Measurements from ENCODE around the gene RGS3. TPM values are rescaled to one million over a fixed set of nuclear protein-coding genes. Genes with fewer than 3 reads are reported as not detected.
"Not testable (repeated sequence)": the region's sequence is repeated elsewhere in the genome, so short reads cannot be mapped to it uniquely, and the experiment has no call there.

RGS3 gene
- total RNA-seq, 1 donor from 2014 or later: 138 TPM

DNA sequence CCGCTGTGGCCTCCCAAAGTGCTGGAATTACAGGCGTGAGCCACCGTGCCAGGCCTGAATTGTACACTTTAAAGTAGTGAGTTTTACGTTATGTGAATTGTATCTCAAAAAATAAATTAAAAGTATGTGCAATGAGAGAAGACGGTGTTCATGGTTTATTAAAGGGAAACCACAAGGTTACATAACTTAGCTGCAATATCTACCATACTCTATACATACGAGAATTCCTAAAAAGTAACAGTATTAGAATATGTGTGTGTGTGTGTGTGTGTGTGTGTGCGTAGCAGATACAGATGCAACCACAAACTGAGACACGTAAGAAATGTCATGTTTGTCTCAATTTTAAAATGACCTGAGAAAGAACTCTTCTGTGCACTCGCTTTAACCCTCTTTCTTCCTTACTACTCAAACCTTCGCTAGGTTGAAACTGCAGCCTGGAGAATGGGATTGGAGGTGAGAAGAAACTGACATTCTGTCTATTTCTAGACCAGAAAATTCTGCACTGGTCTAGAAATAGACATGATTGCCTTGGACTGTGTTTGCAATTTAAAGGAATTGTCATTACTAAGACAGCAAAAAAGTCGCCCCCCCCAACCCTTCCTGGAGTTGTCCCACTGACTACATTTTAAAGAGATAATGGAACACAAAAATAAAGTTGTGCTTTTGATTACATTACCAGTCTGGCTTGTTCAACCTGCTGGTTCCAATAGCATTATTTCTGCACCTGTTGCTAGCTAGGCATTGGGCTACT lies 167.0 kb downstream of the RGS3 start:
- intact Hi-C loops (cut with DNase I): no loop called here
- no peak for DNase-seq
- no peak for ATAC-seq (ENCODE audit: poor library complexity)

DNA sequence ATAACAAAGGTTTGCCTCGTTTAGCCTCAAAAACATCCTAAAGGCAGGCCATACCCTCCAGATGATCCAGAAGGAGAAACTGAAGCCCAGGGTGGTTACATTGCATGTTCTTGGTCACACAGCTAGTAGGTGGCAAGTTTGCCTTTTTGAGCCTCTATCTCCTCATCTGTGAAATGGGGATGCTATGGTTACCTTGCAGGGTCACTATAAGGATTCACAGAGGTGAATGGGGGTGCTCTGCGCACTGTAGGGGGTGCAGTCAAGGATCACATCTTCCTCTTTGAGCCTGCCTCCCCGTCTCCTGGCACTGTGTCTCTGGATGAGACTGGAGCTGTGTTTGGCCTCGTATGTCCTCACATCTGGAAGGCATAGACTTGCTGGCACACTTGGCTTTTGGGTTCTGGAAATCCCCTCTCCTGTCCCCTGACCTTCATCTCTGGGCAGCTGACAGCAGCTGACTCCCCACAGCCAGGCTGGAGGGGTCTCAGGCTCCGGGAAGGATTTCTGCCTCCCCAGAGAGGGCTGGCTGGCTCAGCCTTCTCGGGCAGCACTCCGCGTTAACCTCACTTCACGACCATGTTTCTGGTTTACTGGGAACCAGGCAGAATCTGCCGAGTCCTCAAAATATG lies 167.7 kb downstream of the RGS3 start:
- ATAC-seq (ENCODE audit: poor library complexity) (no peak), DNase-seq (no peak)
- intact Hi-C loops (cut with DNase I): no loop called here

GRCh38 chr9:113631871-113632665 lies 168.5 kb downstream of the RGS3 start:
- DNase-seq: no peak
- intact Hi-C loops (cut with DNase I): no loop called here
- no peak for ATAC-seq (ENCODE audit: poor library complexity)

- intact Hi-C loops (cut with DNase I): no loop called here
- no peak for ATAC-seq (ENCODE audit: poor library complexity)
Observed at GRCh38 chr9:113632776-113633590, 169.5 kb downstream of the RGS3 start.

GRCh38 chr9:113633782-113634595 lies 170.5 kb downstream of the RGS3 start:
- intact Hi-C loops (cut with DNase I): no loop called here
- ATAC-seq (ENCODE audit: poor library complexity) (no peak), DNase-seq (no peak)

More at GRCh38 chr9:113632776-113633590, 169.5 kb downstream of the RGS3 start:
- DNase-seq: no peak

DNA sequence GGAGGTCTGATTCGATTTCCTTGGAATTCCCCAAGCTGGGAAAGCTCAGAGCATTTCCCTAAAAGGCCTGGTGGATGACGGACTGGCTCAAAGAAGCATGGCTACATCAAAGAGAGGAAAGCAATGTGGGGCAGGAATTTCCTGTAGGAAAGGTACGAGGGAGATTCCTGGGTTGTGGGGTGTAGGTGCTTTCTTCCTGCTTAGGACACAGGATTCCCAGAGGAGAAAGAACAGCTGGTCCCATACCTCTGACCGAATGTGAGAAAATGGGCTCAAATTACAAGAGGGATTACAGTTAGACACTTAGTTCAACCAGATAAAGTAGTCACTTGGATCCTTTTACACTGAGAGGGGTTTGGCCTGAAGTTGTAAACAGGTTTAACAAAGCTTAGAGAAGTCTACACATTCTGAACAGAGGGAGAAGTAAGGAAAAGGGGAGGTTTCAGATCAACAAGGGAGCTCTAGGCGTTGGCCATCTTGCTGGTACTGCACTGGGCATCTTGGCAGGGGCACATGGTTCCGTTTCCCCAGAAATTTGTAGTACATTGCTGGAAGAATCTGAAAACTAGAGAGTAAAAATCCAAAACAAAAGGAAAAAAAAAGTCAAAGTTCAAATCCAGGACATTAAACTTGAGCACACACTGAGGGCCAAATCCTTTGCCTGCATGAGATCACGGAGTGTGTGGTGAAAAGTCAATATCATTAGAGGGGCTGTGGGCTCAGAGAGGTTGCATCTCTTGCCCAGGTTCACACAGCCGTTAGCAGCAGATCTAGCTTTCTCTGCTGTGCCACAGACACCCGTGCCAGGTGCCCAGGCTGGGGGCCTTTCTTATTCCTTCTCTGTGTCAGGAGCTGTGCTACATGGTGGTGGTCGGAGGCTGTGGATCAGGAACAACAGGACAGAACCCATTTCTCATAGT lies 171.3 kb downstream of the RGS3 start:
- ATAC-seq (ENCODE audit: poor library complexity) (no peak), DNase-seq (no peak)
- intact Hi-C loops (cut with DNase I): no loop called here

GRCh38 chr9:113635586-113635985 lies 172.1 kb downstream of the RGS3 start:
- intact Hi-C loops (cut with DNase I): no loop called here
- no peak for DNase-seq

GRCh38 chr9:113636165-113636564 lies 172.6 kb downstream of the RGS3 start:
- intact Hi-C loops (cut with DNase I): no loop called here
- ATAC-seq (ENCODE audit: poor library complexity): no peak
- DNase-seq: no peak

More at GRCh38 chr9:113635586-113635985, 172.1 kb downstream of the RGS3 start:
- ATAC-seq (ENCODE audit: poor library complexity): no peak

- DNase-seq (no peak), ATAC-seq (ENCODE audit: poor library complexity) (no peak)
- intact Hi-C loops (cut with DNase I): no loop called here
Observed at GRCh38 chr9:113636693-113637092, 173.2 kb downstream of the RGS3 start.

- intact Hi-C loops (cut with DNase I): no loop called here
- ATAC-seq (ENCODE audit: poor library complexity) (no peak), DNase-seq (no peak)
Observed at GRCh38 chr9:113638490-113638889, 175.0 kb downstream of the RGS3 start.

- no peak for DNase-seq
- intact Hi-C loops (cut with DNase I): no loop called here
- no peak for ATAC-seq (ENCODE audit: poor library complexity)
Observed at GRCh38 chr9:113638897-113639296, 175.4 kb downstream of the RGS3 start.

GRCh38 chr9:113639411-113639970 lies 176.0 kb downstream of the RGS3 start:
- intact Hi-C loops (cut with DNase I); DNase-seq; ATAC-seq (ENCODE audit: poor library complexity): not testable (repeated sequence)

GRCh38 chr9:113640418-113640817 lies 176.9 kb downstream of the RGS3 start:
- DNase-seq: no peak
- intact Hi-C loops (cut with DNase I): no loop called here
- no peak for ATAC-seq (ENCODE audit: poor library complexity)

DNA sequence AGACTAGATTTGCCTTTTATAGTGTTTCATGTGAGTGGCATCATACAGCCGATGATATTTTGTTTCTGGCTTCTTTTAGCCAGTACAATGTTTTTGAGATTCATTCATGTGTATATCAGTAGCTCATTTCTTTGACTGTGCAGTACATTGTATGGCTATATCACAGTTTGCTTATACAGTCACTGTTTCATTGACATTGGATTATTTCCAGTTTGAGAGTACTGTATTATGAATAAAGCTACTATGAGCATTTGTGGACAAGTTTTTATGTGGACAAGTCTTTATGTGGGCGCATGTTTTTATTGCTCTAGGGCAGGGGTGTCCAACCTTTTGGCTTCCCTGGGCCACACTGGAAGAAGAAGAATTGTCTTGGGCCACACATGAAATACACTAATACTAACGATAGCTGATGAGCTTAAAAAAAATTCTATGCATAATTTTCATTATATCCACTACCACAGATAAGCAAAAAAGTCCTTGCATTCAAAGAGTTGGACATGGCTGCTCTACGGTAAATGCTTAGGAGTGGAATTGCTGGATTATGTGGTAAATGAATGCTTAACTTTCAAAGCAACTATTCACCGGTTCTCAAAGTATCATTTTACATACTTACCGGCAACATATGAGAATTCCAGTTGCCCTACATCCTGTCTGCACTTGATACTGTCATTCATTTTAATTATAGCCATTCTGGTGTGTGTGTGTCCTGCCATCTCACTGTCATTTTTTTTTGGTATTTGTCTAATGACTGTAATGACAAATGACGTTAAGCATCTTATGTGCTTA lies 177.8 kb downstream of the RGS3 start:
- intact Hi-C loops (cut with DNase I): no loop called here
- no peak for DNase-seq
- ATAC-seq (ENCODE audit: poor library complexity): no peak

DNA sequence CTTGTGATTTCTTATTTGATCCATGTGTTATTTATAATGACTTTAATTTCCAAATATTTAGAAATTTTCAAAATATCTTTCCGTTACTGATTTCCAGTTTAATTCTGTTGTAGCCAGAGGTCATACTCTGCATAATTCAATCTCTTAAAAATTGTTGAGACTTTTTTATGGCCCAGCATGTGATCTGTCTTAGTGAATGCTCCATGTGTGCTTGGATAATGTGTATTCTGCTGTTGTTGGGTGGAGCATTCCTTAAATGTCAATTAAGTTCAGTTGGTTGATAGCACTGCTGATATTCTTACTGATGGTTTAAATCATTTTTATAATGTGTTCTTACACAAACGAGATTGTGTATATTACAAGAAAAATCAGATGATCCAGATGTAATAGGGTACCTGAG lies 180.8 kb downstream of the RGS3 start:
- intact Hi-C loops (cut with DNase I): no loop called here
- no peak for DNase-seq
- ATAC-seq (ENCODE audit: poor library complexity): no peak
